Muscle of back (tissue), 13 donors: ENCODE measurements around the gene TAS2R20. TPM values are rescaled to one million over a fixed set of nuclear protein-coding genes. Genes with fewer than 3 reads are reported as not detected.
A peak's percentile ranks its signal among the peaks of the same experiment; 100 is the strongest.
"Not testable (repeated sequence)": the region's sequence is repeated elsewhere in the genome, so short reads cannot be mapped to it uniquely, and the experiment has no call there.

Experiments
- DNase-seq, 3 donors: peaks; one replicate each; pipeline versions ENCODE4 v3.0.0 to v3.0.0-alpha.2; 2013
- long read RNA-seq, 9 donors: transcript quantifications; one replicate each; lab custom pipeline, GENCODE V29; 2026
- polyA plus RNA-seq, 10 donors: library from polyadenylated mRNA; unstranded; fragments of 120-200 nt; gene quantifications; one replicate each; pipeline ENCODE4 v1.2.1, GENCODE V29; 2013; ENCODE audit not compliant: insufficient read length in 10 of 10

TAS2R20 gene
- 1 to 10 TPM in 4 of 10 donors, under 1 TPM in 6; 0.49 to 3.7 (median 0.96) TPM for polyA plus RNA-seq
- long read RNA-seq, donor 1 = 0 reads
- long read RNA-seq, donor 2 = 0 reads
- long read RNA-seq, donor 3 = 0 reads
- long read RNA-seq, donor 4 = 0 reads
- long read RNA-seq, donor 5 = 0 reads
- long read RNA-seq, donor 6 = 0 reads
- long read RNA-seq, donor 7 = 0 reads
- long read RNA-seq, donor 8, partial matches to known transcripts = 0 of 1 reads
- long read RNA-seq, donor 8, other reads (novel, unspliced or antisense) = 0 of 1 reads
- long read RNA-seq, donor 9 = 0 reads

DNA sequence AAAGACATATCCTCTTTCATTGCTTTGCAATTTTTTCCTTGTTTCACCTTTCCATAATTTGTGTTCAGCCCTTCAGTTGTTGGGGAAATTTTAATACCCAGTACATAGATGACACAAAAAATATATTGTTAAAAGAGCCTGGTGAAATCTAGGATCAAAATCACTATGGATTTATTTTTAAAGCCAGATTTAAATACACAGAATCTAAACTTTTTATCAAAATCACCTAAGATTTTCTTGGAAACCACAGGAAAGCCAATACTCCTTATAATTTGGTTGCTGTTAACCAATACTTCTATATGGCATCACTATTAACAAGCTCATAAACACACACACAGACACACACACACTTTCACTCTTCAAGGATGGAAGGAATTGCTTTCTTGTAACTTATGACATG is at the start of gene TAS2R20:
TSS of gene TAS2R20 (minus strand) at position 101 of the 400 bp plus-strand sequence. CDS start 429 bp downstream, outside the sequence.
- DNase-seq = no peak

GRCh38 chr12:11041366-11041765 is 43.3 kb upstream of the TAS2R20 start:
- DNase-seq = not testable (repeated sequence)

DNA sequence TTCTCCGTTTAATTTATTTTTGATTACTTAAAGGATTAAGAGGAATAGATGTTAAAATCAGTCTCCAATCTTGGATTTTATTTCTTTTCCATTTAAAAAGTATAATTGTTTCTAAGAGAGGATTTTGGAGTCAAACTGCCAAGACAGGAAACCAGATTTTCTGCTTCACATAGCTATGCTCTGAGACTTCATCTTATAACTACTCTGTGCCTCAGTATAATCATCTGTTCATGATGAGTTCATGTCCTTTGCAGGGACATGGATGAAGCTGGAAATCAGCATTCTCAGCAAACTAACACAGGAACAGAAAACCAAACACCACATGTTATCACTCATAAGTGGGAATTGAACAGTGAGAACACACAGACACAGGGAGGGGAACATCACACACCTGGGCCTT is 42.1 kb upstream of the TAS2R20 start:
- no peak for DNase-seq

DNA sequence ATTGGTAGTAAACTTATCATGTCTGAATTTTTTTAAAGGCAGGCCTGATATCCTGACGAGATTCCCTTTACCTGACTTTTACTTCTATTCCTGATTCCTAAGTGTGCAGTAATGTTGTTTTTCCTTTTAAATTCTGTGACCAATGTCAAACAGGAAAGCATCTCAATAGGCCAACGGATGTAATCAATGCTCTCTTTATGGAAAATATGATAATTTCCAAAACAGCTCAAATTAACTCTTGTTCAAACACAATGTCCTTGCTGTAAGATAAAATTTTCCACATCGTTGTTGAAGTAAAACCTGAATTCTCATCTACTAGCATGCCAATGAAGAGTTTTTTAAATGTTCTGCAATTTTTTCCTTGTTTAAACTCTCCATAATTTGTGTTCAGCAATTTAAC is 41.1 kb upstream of the TAS2R20 start:
- DNase-seq = no peak

GRCh38 chr12:11033959-11034358 is 35.9 kb upstream of the TAS2R20 start:
- DNase-seq = not testable (repeated sequence)

DNA sequence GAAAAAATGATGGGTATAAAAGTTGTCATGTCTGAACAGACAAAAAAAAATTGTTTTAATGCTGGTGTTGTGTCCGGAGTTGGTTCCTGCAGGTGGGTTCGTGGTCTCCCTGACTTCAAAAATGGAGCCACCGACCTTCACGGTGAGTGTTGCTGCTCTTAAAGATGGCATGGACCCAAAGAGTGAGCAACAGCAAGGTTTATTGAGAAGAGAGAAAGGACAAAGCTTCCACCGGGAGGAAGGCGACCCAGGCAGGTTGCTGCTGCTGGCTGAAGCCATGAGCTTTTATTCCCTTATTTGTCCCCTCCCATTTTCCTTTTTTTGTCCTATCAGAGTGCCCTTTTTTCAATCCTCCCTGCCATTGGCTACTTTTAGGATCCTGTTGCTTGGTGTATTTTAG is 33.2 kb upstream of the TAS2R20 start, which contains the start of gene TAS2R31:
TSS of gene TAS2R31 (minus strand) at position 101 of the 400 bp plus-strand sequence. CDS start at position 29, 72 bp downstream.
- no peak for DNase-seq

DNA sequence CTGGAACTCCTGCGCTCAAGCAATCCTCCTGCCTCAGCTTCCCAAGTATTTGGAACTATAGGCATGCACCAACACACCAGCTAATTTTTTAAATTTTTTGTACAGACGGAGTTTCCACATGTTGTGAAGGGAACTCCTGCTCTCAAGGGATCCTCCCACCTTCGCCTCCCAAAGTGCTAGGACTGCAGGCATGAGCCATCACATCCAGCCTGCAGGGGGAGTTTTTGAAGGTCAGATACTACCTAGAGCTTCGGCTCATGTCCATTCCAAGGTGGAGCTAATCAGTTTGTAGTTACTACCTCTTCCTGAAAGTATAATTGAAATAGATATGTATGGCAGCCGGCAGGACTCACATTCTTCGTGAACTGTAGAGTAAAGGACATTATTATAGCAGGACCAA is 28.0 kb upstream of the TAS2R20 start:
- no peak for DNase-seq

- no peak for DNase-seq
These were observed 25.3 kb upstream of the TAS2R20 start for GRCh38 chr12:11023387-11023786.

DNA sequence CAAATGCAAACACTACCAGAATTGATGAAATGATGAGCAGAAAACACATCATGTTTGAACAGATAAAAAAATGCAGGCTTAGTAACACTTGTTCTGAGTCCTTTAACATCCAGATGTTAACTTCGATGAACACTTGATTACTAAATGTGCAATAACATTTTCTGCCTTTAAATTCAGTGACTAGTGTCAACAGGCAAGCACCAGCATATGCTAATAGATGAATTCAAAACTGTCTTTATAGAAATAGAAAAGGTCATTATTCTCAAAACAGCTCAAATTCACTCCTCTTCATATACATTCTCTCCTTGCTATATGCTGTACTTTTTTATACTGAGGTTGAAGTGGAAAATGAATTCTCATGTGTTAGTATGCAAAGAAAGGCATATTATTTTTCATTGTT is 24.4 kb upstream of the TAS2R20 start, which contains the start of gene TAS2R19:
TSS of gene TAS2R19 (minus strand) at position 101 of the 400 bp plus-strand sequence. CDS start at position 52, 49 bp downstream.
- no peak for DNase-seq

DNA sequence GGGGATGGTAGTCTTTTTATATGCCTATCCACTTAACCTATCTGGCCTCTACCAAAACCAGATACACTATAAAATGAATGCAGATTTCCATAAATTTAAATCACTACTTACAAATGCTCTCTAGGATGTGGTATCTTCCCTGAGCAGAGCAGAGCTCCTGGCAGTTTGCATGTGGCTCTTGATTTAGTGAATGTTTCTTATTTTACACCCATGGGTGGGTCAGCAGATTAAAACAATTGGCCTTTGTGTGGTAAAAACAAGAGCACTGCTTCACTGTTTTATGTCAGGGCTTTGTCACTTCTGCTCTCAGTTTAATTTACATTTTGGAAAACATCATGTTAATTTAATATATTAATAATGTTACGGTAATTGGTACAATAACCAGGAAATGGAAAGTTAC is 18.8 kb upstream of the TAS2R20 start:
- DNase-seq = no peak

DNA sequence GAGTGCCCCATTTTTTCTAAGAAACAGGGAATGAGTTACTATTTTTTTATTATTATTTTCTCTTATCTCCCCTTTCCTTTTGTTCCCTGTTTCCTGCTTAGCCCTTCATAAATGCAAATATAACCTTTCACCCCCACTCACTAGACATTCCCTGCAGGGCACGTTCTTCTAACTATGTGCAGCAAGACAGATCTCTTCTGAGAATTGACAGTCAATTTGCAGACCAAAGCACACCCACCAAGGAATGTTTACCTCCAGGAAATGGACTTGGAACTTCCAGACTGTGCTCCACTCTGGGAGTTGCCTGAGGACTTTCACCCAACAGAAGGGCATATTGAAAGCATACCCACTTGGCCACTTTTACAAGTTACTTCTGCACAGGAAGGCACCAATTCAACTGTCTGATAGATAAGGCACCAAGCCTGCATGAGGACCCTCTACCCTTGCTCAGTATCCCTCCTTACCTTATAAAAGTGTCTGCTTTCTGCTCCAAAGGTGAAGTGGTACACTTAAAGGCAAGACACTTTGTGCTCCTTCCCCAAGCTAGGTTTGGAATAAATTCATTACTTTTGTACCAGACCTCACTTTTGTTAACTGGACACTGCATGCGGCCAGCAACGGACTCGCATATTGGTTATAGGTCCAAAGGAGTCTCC is 17.8 kb upstream of the TAS2R20 start:
- DNase-seq = no peak

DNA sequence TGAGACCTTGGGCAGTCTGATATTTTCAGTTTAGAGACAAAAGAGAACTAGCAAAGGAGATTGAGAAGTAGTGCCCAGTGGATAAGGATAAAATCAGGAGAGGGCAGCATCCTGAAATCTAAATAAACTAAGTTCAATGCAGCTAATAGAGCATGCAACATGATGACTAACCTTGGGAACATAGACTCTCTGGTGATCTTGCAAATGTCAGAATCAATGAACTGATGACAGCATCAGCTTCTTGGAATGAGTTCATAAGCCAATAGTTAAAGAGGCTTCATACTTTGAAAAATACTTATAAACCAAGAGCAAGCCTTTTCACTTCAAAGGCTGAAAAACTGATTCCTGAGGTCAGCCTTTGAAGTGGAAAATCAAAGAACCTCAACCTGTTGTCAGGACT is 16.1 kb upstream of the TAS2R20 start:
- no peak for DNase-seq

DNA sequence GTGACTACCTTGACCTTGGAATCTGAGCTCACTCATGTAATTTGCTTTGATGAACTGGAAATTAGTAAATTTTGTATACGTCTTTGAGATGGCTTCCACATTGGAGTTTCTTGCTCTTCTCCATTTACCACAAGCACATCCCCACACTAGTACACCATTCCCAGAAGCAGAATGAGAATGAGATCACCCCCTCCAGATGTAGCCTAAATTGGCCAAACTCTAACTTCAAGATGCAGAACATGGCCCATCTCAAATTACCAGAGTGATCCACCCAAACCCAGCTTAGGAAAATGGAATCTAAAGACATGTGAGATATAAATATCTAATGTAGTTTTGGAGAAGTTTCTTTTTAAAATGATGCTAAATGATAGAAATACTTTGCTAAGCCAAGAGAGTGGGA is 9.5 kb upstream of the TAS2R20 start:
- no peak for DNase-seq

- DNase-seq = no peak
These were observed 3.8 kb downstream of the TAS2R20 start for GRCh38 chr12:10994307-10994706.

- no peak for DNase-seq
These were observed 9.0 kb downstream of the TAS2R20 start for GRCh38 chr12:10989107-10989506.

GRCh38 chr12:10986812-10987211 is 11.3 kb downstream of the TAS2R20 start, which contains the start of gene TAS2R50:
TAS2R50 (minus strand) TSS chr12:10986912; CDS start chr12:10986860, 52 bp downstream.
- DNase-seq = no peak

GRCh38 chr12:10982244-10982643 is 15.9 kb downstream of the TAS2R20 start:
- DNase-seq = no peak

DNA sequence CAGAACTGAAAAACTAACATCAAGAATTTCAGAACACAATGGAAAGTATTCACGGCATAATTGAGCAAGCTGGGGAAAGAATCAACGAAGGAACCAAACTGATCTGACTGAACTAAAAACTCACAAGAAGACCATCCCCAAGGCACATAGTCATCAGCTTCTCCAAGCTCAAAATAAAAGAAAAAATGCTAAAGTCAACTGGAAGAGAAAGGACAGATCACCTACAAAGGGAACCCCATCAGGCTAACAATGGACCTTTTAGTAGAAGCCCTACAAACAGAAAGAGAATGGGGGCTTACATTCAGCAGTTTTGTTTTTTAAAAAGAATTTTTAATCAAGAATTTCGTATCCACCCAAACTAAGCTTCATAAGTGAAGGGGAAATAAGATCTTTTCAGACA is 23.1 kb downstream of the TAS2R20 start:
- no peak for DNase-seq

GRCh38 chr12:10968765-10969456 is 29.2 kb downstream of the TAS2R20 start:
- DNase-seq = peak; percentile 15 to 23 (median 18)

GRCh38 chr12:10967409-10967808 is 30.7 kb downstream of the TAS2R20 start:
- peak; percentile 6 to 40 (median 24) for DNase-seq

DNA sequence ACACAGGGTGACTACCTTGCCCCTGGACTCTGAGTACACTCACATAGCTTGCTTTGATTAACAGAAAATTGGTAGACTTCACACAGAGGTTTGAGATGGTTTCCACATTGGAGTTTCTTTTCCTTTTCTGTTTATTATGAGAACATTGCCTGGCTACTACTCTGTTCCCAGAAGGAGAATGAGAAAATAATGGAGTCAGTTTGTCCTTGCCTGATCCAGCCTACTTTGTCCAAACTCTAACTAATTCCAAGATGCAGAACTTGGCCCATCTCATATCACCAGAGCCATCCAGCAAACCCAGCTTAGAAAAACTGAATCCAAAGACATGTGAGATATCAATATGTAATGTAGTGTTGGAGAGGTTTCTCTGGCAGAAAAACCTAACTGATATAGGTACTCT is 31.8 kb downstream of the TAS2R20 start:
- DNase-seq = no peak

DNA sequence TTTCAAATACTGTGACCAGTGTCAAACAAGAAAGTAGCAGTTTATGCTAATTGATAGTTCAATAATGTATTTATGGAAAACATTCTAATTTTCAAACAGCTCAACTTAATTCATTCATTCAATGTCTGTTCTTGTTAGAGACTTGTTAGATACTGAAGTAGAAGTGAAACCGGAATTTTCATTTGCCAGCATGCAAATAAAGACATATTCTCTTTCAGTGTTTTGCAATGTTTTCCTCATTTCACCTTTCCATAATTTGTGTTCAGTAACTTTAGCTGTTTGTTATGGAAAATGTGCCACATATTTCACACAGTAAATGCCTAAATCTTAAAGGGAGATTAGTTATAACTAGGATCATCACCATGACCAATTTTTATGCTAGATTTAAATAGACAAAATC is 32.6 kb downstream of the TAS2R20 start:
- DNase-seq = no peak

GRCh38 chr12:10960211-10960610 is 37.9 kb downstream of the TAS2R20 start:
- DNase-seq = no peak
